ENCODE data around the gene THRA.
A peak's percentile ranks its signal among the peaks of the same experiment; 100 is the strongest.

THRA gene
- total RNA-seq: 50.7 reads per million, percentile 68 among the genes with 10 or more reads in this experiment

DNA sequence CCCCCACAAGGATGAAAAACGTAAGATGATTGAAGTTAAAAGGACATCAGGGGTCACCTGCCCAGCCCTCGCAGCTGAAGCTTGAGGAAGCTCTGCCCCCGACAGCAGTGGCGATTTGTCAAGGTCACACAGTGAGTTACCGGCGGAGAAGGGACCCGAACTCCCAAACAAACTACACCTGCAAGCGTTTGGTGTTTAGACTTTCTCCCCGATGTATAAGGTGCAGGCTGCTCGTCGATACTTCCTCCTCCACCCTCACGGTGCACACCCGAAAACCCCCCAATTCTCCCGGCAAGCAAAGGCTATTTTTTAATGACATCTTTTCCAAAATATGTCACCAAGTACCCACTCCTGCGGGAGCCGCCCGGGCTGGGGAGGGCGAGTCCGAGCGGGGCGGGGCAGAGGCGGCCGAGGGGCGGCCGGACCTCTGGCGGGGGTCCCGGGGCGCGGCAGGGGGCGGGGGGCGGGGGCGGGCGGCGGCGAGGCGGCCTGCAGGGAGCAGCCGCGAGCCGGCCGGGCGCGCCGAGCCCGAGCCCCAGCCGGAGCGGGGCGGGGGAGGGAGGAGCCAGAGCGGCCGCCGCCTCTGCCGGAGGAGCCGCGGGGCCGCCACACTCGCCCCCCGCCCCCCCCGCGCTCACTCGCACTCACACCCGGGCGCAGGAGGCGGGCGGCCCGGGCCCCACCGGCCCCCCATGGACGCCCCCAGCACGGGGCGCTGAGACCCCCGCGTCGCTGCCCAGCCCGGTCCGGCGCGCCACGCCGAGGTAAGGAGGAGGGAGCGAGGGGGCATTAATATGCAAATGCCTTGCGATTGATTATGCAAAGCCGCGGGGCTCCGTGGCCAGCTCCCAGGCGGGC lies at the start of gene THRA:
Gene THRA (plus strand): TSS at position 637 of the 858 bp plus-strand sequence. CDS start 11,524 bp downstream, outside the sequence.
- DNase-seq: peak; percentile 62

- no peak for DNase-seq
These were observed 48.3 kb upstream of the THRA start for GRCh38 chr17:40014375-40014980.

GRCh38 chr17:40015005-40015997 lies 47.5 kb upstream of the THRA start, which contains the start of gene CSF3:
CSF3 (plus strand) TSS chr17:40015440; CDS start chr17:40015475, 35 bp downstream.
- no peak for DNase-seq

GRCh38 chr17:40015998-40016985 lies 46.5 kb upstream of the THRA start:
- no peak for DNase-seq

DNA sequence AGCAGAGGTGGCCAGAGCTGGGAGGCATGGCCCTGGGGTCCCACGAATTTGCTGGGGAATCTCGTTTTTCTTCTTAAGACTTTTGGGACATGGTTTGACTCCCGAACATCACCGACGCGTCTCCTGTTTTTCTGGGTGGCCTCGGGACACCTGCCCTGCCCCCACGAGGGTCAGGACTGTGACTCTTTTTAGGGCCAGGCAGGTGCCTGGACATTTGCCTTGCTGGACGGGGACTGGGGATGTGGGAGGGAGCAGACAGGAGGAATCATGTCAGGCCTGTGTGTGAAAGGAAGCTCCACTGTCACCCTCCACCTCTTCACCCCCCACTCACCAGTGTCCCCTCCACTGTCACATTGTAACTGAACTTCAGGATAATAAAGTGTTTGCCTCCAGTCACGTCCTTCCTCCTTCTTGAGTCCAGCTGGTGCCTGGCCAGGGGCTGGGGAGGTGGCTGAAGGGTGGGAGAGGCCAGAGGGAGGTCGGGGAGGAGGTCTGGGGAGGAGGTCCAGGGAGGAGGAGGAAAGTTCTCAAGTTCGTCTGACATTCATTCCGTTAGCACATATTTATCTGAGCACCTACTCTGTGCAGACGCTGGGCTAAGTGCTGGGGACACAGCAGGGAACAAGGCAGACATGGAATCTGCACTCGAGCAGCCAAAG lies 45.2 kb upstream of the THRA start:
- no peak for DNase-seq

DNA sequence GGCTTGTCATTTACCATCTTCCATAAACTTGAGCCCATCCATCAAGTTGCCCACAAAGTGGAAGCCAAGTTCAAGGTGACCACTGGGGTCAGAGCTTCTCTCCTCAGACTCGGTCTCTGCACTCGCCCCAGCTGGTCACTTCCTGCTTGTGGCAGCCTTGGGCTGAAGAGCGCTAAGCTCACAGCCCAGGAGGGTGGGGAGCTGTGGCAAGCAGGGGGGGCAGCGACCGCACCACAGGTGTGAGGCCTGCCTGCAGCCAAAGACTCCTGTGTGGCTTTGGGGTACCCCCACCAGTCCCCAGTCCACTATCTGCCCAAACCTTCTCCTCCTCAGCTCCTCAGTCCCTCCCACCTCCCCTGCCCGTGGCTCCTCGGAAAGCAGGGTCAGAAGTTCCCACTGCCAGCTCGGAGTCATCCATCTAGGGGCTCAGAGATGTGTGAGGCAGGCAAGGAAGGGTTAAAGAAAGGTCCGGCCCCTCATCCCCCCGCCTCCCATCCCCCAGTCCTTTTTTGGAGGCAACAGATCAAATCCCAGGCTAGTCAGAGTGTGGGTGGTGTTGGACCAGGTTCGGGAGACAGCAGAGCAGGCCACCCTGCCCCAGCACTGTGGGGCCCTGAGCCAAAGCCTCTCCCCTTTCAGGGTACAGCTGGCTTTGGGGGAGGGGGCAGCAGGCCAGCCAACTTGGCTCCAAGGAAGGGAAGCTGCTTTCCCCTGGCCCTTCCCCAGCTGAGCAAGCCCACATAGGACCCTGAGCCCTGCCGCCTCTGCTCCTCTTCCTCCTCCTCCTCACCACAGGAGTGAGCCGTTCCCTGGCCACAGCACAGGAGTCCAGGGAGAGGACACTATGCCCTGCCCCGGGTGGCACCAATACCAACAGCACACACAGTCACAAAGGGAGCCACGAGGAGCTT lies 44.3 kb upstream of the THRA start:
- DNase-seq: no peak

DNA sequence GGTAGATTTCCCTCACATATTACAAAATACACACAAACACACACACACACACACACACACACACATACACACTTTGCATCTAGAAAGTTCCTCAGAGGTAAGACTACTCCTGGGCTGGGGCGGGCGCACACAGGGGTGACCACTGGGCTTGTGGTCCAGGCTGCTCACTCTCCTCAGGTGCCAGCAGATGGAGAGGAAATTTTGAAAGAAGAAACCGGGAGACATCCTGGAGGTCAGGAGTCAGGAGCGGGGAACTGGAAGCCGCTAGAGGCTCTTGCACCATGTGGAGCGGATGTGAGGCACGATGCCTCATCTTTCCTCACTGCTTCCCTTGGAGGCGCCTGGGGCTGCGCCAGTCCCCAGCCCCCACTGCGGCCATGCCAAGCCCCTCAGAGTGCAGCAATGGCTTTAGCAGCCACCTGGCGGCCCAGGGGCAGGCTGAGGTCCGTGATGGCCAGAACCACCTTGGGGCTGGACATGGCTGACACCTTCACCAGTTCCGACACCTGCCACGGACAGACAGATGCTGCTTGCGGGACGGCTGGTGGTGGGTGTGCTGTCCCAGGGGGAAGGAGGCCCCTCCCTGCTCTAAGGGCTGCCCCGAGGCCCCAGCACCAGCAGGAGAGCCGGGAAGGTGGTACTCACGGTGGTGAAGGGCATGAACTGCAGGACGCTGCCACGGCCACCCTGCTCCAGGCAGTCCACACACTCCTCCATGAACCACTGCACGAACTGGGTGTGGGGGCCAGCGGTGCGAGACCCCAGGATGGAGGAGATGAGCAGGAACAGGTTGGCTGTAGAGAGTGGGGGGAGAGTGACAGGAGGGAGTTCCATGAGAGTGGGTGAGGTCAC lies 43.4 kb upstream of the THRA start:
- DNase-seq: no peak

DNA sequence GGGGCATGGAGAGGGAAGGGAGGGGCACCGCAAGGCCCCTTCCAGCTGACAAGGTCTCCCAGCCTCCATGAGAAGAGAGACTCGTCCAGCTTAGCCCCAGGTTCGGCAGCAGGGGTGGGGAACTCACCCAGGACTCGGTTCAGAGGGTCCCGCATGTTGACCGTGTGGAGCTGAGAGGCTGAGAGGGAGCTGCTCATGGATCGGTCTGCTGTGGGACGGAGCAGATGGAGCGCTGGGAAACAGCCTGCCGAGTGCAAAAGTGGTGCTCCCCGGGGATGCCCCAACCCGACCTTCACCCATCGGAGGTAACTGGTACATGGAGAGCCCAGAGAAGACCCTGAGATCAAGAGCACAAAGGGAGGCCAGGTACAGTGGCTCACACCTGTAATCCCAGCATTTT lies 42.6 kb upstream of the THRA start:
- DNase-seq: no peak

DNA sequence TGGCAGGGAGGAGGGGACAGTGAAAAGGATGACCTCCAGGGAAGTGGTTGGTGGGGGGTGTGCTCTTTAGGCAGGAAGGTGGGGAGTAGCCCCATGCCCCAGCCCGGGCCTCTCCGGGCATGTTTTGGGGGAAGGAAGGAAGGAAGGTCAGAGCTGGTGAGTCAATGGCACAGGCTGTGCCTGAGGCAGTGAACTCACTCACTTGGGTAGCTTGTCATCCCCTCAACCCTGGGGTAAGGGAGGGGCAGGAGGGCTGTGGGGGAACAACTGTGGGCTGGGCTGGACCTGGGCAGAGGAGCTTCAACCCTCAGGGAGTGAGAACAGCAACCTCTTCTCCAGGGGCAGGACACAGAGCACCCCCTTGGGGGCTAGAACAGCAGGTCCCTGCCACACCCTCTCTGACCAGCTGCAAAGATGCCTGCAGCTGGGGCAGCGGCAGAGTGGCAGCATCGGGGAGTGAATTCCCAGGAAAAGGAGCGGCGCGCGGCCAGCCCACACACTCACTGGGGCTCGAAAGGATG lies 41.3 kb upstream of the THRA start:
- DNase-seq: no peak

GRCh38 chr17:40022497-40022896 lies 40.3 kb upstream of the THRA start:
- DNase-seq: no peak

DNA sequence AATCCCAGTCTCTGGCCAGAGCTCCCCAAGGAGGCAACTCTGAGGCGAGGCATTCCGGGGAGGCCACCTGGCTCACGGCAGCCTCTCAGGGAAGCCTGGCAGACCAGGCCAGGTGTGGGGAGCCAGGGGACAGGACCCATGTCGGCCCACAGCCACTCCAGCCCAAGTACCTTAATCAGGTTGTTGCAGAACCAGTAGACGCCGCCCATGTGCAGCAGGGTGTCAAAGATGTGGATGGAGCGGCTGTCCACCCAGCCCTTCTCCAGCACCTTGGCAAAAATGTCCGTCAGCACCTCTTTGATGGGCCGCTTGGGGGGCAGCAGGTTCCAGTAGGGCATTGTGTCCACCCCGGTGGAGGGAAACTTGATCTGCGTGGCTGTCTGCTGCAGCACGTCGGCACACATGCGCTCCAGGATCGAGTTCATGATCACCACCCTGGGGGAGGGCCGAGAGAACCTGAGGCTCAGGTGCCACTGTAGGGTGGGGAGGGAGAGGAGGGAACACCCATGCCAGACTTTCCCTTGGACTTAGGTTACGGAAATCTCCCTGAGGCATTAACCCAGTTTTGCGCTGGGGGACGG lies 39.7 kb upstream of the THRA start:
- no peak for DNase-seq

GRCh38 chr17:40023590-40024292 lies 39.0 kb upstream of the THRA start:
- DNase-seq: no peak

- DNase-seq: no peak
These were observed 37.9 kb upstream of the THRA start for GRCh38 chr17:40024901-40025300.

- DNase-seq: no peak
These were observed 37.2 kb upstream of the THRA start for GRCh38 chr17:40025559-40025958.

DNA sequence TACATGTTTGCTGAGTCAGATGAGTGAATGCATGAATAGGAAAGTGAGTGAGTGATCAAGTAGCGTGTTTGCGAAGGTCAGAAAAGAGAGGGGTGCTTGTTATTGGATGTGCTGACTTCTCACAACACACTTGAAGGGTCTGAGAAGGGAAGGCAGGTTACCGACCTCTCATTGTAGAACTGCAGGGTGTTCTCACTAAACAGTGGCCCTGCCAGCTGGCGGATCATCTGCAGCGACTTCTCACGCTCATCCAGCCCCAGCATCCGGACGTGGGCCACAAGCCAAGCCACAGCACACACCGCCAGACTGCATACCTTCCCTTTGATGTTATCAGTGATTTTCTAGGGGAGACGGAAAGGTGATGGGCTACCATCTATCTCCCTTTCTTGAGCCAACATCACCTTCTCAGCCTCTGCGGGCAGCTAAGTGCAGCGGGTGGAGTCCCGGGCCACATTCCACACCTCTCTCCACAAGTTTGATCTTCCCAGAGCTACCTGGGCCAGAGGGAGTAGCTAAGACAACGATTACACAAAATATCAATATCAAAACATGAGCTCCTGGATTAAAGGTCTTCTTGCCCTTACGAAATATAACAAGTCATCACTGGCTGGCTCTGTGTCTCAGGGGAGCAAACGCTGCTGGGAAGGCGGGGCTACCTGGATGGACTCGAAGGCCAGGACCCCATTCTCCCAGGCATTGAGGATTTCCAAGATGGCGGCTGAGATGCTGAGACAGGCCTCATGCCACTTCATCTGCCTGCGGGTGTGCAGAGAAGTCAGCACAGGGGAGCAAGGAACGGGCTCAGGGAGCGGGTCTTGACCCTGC lies 36.6 kb upstream of the THRA start:
- DNase-seq: no peak

DNA sequence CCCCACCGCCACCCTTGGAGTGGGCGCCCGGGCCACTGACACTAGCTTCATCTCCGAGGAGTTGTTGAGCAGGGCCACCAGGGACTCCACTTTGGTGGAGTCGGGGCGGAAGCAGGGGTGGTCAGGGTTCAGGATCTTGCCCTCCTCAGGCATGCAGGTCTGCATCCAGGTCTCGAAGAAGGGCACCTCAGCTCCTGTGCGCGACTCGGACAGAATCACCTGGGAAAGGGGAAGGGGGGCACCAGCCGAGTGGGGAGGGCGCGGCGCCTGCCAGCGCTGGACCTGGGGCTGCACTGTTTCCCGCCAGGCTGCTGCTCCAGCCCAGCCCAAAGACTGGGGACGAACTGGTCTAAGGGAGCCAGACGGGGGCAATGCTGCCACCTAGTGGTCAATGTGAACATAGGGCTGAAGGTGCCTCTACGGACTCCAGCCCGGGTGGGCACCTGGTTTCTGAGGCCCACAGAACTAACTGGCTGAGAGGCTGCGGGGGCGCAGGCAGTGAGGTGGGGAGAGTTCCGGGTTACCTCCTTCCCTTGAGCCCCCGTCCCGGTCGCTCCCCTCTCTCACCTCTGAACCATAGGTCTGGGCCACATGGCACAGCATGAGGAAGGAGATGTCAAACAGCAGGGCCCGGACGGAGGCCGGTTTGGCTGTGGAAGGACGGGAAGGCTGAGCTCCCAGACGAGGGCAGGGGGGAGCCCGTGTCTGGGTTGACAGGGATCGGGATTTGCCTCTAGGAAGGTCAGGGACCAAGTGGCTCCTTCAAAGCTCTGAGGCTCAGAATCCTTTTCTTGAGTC lies 35.8 kb upstream of the THRA start:
- DNase-seq: peak; percentile 71

Measured in effector CD4-positive, alpha-beta T cell (primary cell).